Measurements from ENCODE around the gene ETS2.

ETS2 gene

DNA sequence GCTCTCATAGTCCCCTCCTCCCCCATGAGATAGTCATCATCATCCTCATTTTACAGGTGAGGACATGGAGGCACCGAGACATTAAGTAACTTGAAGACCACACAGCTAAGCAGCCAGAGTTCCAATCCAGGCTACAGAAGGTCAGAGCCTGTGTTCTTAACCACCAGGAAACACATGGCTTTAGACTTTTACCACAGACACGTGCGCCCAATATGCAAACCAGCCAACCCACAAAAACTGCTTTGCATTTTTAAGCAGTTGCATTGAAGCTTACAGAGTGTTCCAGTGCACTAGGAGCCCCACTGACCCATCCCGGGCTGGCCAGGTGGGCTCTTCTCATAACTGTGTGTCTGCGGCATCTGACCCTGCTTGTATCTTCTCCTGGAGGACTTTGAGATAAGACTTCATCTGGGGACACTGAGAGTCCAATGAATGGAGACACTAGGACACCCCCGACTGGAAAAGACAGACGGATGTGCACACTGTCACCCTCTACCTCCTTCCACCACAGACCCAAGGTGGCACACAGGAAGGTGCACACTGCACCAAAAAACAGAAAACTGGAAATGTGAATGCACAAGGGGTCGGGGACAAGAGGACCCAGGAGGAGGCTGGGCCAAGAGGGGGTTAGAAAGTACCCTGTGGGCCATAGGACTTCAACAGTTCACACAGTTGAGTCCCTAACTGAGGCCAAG lies 56.4 kb downstream of the ETS2 start:
- no peak for DNase-seq (ENCODE audit: low read depth)

DNA sequence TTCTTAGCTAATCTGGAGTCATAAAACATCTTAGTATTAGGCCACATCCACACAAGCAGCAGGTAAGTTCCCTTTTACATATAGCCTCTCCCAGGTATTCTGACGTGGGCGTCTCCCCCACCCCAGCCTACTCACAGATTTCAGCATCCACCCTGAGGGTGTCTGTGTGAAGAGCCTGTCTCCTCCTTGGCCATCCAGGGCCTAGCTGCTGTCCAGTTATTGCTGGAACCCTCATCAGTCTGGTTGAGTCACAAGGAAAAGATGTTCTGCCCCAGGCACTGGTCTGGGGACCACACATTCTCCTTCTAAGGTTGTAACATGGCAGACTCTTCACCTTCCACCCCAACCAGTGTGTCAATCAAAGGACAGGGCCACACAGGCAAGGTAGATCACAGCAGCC lies 57.6 kb downstream of the ETS2 start:
- DNase-seq (ENCODE audit: low read depth), result no peak

DNA sequence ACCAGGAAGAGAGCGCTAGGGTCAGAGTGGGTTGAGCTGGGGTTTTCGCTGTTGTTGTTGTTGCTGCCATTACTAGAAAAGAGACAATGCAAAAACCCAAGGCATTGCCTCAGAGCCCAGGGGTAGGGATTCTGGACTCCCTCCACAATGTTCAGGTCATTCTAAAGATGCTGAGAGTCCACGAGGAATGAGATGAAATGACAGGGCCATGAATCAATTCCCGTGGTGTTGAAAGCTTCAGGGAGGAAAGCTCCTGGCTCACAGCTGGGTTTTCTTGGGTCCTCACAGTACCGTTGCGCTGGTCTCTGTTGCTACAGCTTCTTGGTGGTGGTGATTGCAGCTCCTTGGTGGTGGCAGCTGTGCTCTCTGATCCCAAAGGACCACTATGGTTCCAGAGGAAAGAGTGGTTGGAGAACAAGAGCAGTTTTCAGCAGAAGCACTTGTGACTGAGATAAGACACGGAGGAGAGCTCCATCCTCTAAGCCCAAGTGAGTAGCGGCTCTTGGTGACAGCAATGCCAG lies 58.2 kb downstream of the ETS2 start:
- DNase-seq (ENCODE audit: low read depth), result no peak

DNA sequence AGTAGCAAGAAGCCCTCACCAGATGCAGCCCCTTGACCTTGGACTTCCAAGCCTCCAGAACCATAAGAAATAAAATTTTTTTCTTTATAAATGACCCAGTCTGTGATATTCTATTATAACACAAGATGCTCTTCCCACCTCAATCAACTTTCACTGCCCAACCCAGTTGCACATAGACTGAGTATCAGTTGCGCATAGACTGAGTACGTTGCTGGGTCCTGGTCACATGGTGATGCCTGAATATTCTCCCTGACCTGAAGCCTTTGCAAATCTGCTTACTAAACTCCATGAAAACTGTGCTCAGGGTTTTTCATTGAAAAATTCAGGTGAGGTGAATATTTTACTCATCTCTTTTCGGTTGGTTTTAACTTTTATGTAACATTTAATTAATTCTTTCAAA lies 59.2 kb downstream of the ETS2 start:
- DNase-seq (ENCODE audit: low read depth), result no peak

DNA sequence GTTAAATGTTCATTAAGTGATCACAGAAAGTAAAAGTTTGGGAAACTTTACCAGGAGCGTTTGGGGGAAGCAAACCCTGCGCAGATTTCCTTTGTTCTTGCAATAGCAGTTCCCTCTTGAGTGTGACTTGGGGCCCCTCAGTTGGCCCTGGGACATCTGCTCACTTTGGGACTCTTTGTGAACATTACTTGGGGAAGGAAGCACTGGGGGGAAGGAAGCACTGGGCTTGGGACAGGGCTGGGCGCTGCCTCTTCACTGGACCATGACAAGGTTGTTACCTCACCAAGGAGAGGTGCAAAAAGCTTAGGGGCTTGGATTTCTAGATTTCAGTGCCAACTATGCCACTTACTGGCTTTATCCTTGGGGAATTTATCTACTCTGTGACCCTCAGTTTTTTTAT lies 63.5 kb downstream of the ETS2 start:
- DNase-seq (ENCODE audit: low read depth), result no peak

DNA sequence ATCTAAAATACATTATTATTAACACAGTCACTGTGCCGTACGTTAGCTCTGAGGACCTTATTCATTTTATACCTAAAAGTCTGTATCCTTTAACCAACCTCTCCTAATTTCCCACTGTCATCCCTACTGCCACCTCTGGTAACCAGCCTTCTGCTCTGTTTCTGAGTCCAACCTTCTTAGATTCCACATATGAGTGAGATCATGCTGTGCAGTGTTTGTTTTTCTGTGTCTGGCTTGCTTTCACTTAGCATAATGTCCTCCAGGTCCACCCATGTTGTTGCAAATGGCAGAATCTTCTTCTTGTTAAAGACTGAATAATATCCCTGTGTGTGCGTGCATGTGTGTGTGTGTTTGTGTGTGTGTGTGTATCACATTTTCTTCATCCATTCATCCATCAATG lies 64.2 kb downstream of the ETS2 start:
- no peak for DNase-seq (ENCODE audit: low read depth)
